ENCODE measurements around the gene HDC.

DNA sequence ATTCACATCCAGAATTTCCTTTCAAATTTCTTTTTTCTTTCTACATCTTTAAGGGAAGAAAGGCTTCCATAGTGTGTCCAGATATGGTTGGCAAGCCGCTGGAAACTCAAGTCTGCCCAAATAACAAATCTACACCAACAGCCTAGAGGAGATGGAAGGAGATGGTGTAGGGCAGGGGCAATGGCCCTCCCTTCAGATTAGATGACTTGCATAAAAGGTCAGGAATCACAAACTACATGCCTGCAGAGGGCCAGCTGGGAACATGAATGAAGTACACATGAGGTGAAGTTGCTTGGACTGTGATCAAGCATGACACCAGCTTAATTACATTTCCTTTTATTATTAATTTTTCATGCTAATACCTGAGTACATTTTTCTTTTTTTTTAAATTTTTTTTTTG is 73.4 kb downstream of the HDC start:
- TF ChIP-seq POLR2A (IDR thresholded peaks at IDR 0.05; ENCODE audit: low read length) = no peak
- TF ChIP-seq GATA1 (IDR thresholded peaks at IDR 0.05; ENCODE audit: low read depth, low read length) = no peak

All from erythroblast (primary cell).